DND-41 (cell line): ENCODE data around the gene ADAMTS1.

Experiments used
- CTCF ChIP-seq: IDR thresholded peaks from 2 replicates; pipeline ENCODE4 v1.5.1; 2012; ENCODE audit warnings: borderline replicate concordance, low read length, moderate library complexity, mild to moderate bottlenecking; ENCODE audit not compliant: poor library complexity, severe bottlenecking; ENCODE audit errors: extremely low read depth
- EZH2 ChIP-seq: IDR thresholded peaks from 3 replicates; pipeline ENCODE4 v1.6.1; 2012; ENCODE audit warnings: borderline replicate concordance, low read depth, mild to moderate bottlenecking, moderate library complexity, low read length, inconsistent platforms; ENCODE audit not compliant: severe bottlenecking

DNA sequence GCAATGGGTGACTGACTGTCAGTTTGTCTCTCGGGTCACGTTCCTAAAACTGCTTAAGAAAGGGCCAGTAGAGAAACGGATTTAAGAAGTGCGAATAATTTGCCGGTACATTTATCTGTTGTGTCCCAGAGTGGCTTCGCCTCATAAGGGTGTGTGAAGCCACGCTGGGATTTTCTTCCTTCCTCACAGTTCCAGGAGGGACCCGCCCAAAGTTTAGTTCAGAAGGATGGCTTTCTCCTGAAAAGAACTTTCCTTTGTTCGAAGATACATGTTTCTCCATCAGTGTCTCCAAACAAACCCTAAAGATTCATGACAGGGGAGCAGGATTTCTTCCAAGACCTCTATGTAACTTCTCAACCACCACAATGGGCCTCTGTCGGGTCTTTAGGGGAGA is 49.8 kb downstream of the ADAMTS1 start:
- no peak for TF ChIP-seq CTCF
- TF ChIP-seq EZH2: no peak
